B cell (primary cell): Measurements from ENCODE around the gene VSTM2L.

Source experiments
- EZH2 ChIP-seq: IDR thresholded peaks from 2 replicates; pipeline ENCODE4 v1.6.1; 2012; ENCODE audit warnings: borderline replicate concordance, low read depth, mild to moderate bottlenecking, moderate library complexity, low read length; ENCODE audit not compliant: insufficient read depth, poor library complexity, severe bottlenecking
- TF ChIP-seq, protein P1 (sequence below): fragments of 200-600 bp; IDR thresholded peaks from one replicate; pipeline ENCODE4 v1.8.0; 2022; ENCODE audit warnings: antibody characterized with exemption, mild to moderate bottlenecking

DNA sequence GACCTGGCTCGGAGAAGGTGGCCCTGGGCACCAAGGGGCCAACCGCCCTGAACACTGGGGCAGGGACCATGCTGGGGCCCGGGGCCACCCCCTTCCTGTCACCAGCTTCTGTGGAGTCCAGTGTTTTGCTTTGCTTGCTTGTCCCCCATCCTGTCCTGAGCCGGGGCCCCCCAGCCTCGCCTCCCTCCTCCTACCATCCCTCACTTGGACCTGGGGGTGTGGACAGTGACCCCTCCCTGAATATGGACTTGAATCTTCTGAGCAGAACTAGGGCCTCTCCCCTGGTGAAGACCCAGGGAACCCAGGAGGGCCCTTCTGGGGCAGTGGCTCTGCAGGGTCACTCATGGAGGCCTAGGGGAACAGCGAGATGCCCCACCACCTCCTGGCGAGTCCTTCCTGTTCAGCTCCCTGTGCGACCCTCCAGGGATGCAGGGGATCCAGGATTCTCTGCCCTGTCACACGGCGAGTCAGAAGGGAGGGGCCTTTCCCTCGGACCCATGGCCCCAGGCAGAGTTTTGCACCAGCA lies 41.6 kb downstream of the VSTM2L start:
- TF ChIP-seq, protein P1, sequence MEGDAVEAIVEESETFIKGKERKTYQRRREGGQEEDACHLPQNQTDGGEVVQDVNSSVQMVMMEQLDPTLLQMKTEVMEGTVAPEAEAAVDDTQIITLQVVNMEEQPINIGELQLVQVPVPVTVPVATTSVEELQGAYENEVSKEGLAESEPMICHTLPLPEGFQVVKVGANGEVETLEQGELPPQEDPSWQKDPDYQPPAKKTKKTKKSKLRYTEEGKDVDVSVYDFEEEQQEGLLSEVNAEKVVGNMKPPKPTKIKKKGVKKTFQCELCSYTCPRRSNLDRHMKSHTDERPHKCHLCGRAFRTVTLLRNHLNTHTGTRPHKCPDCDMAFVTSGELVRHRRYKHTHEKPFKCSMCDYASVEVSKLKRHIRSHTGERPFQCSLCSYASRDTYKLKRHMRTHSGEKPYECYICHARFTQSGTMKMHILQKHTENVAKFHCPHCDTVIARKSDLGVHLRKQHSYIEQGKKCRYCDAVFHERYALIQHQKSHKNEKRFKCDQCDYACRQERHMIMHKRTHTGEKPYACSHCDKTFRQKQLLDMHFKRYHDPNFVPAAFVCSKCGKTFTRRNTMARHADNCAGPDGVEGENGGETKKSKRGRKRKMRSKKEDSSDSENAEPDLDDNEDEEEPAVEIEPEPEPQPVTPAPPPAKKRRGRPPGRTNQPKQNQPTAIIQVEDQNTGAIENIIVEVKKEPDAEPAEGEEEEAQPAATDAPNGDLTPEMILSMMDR: no peak
- no peak for TF ChIP-seq EZH2
